GM10266 (cell line): Measurements from ENCODE around the gene CLHC1.

Experiments
- DNase-seq: peaks from one replicate; pipeline ENCODE4 v3.0.0; 2012; ENCODE audit errors: extremely low spot score
- TF ChIP-seq, protein P1 (sequence below): IDR thresholded peaks from 2 replicates; pipeline ENCODE4 v1.5.1; 2012; ENCODE audit warnings: mild to moderate bottlenecking, low read depth; ENCODE audit not compliant: control insufficient read depth, insufficient read depth; ENCODE audit errors: missing control alignments

Gene CLHC1

DNA sequence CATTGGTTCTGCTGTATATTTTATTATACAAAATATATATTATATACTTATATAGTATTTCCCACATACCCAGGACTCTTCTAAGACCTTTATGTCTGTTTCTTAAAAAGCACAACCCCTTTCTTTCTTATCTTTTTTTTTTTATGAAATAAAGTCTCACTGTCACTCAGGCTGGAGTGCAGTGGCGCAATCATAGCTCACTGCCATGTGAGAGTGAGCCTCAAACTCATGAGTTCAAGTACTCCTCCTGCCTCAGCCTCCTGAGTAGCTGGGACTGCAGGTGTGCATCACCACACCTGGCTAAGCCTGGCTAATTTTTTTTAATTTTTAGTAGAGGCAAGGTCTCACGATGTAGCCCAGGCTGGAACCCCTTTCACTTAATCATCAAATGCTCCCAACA is 72.3 kb downstream of the CLHC1 start:
- TF ChIP-seq, protein P1, sequence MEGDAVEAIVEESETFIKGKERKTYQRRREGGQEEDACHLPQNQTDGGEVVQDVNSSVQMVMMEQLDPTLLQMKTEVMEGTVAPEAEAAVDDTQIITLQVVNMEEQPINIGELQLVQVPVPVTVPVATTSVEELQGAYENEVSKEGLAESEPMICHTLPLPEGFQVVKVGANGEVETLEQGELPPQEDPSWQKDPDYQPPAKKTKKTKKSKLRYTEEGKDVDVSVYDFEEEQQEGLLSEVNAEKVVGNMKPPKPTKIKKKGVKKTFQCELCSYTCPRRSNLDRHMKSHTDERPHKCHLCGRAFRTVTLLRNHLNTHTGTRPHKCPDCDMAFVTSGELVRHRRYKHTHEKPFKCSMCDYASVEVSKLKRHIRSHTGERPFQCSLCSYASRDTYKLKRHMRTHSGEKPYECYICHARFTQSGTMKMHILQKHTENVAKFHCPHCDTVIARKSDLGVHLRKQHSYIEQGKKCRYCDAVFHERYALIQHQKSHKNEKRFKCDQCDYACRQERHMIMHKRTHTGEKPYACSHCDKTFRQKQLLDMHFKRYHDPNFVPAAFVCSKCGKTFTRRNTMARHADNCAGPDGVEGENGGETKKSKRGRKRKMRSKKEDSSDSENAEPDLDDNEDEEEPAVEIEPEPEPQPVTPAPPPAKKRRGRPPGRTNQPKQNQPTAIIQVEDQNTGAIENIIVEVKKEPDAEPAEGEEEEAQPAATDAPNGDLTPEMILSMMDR: no peak
- no peak for DNase-seq

DNA sequence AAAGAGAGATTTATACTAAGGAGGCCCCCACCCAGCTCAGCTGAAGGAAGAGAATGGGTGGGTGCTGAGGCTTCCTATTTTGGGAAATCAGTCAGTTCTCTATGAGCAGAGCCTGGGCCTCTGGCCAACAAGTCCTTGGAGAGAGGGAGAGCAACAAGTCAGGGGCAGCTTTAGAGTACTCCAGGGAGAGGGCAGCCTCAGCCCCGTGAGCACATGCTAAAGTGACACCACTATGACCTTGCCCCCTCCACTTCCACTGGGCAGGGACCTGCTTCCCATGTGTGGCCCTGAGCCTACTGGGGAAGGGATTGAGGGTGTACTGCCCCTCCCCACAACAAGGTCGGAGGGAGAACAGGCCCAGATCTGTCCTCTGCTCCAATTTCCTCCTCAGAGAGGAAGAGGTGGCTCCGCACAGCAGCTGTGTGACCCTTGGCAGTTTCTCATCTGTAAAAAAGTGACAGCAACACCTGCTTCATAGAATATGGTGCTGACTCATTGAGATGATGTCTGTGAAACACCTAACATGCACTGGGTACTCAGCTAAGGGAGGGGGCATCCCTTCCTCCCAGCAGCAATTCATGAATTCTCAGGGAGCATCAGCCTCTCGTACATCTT is 72.9 kb downstream of the CLHC1 start:
- TF ChIP-seq, protein P1: no peak
- peak; percentile 22 for DNase-seq

DNA sequence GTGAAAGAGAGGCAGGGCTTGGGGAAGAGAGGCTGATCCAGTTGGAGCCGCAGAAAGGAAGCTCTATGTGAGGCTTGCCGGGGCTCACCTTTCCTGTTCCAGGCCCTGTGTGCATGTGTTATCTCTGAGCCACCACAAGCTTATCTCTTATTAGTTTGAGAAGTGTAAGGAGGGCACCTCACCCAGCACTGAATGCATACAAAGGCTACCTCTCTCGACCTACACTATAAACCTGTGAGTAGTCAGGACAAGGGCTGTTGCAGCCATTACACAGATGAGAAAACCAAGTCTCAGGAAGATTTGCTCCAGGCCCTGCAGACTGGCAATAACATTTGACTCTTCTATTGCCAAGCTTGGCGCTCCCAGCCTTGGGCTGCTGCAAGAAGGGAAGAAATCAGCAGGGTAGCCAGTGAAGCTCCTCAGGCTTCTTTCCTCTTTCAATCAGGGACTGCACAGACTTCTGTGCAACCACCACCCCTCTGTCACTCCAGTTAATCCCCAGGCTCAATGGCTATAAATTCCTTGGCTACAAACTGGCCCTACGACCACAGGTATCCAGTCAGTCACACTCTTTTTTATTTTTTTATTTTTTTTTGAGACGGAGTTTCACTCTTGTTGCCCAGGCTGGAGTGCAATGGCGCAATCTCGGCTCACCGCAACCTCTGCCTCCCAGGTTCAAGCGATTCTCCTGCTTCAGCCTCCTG is 73.8 kb downstream of the CLHC1 start:
- DNase-seq: no peak
- TF ChIP-seq, protein P1: no peak

DNA sequence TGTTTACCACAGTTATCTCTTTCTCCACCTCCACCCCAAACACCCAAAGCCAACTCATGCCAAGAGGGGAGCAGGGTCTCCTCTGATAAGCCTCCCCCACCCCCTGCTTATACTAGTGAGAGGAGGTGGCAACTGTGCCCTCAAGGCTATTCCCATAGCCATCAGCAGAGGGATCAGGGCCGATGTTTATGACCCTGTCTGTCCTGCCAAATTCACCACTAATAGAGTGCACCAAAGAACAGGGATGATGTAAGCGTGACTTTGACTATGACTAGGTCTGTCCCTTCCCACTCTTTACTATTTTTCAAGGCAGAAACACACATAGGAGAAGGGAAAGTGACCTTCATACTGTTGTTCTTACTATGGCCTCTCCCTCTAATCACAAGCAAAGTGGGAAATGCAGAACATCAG is 74.6 kb downstream of the CLHC1 start:
- TF ChIP-seq, protein P1: no peak
- DNase-seq: no peak

DNA sequence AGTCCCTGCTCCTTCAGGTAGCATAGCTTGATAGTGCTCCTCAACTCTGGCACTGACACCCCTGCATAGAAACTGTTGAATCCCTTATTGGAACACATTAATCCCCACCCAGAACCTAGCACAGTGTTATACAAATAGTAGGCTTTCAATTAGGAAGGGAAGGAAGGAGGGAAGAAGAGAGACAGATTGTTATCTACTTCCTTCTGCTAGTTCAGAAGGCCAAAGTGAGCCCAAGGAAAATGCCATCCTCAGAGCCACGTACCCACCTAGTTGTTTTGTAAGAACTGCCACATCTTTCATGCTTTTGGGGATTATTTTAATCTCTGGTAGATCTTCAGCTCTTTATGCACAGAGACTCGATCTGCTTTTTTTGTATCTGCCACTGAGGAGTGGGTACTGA is 75.1 kb downstream of the CLHC1 start:
- DNase-seq: no peak
- TF ChIP-seq, protein P1: no peak

DNA sequence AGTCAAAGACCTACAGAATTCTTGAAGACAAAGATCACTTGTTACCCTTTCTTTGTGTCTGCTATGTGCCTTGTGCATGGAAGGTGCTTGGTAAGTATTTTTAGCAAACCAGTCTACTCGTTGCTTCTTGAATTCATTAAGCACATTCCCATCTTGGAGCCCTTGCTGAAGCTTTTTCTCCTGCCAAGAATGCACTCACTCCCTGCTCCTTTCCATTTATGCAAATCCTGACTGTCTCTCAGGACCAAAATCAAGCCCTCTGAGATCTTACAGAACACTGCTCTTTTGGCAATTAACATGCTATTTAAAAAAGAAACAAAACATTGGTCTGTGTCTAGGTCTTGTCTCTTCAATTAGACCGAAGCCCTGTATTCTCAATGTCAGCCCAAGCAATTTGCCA is 75.8 kb downstream of the CLHC1 start:
- TF ChIP-seq, protein P1: no peak
- no peak for DNase-seq

DNA sequence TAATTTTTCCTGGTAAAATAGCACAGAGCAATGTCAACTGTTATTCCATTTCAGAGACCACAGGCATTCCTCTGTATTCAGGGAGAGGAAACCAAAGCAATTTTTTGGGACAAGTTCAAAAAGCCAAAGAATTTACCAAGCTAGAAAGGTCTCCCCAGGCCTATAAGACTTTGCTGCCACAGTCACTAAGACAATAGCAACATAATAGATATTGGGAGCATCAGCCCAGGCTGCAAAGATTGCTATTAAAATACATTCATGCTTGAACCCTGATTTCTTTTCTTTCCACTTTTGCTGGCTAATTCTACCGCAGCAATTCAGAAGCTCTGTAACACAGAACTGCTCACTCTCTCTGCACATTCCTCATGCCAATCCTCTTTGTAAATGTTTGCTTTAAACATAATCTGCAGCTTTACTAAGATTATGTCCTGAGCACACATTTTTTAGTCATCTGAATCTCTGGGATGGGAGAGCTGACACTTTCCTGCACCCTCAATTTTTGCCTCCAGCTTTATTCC is 76.3 kb downstream of the CLHC1 start:
- TF ChIP-seq, protein P1: no peak
- no peak for DNase-seq
